Stimulated activated CD4-positive, alpha-beta T cell treated with anti-CD3 and anti-CD28 coated beads, TNF-alpha, amount 100 ng/mL, for 1 hour (primary cell): ENCODE measurements around the gene ERN1.
A peak's percentile ranks its signal among the peaks of the same experiment; 100 is the strongest.
"Not testable (repeated sequence)": the region's sequence is repeated elsewhere in the genome, so short reads cannot be mapped to it uniquely, and the experiment has no call there.

Experiments used
- DNase-seq, 3 donors: peaks; one replicate each; pipeline ENCODE4 v3.0.0-alpha.2; 2020; ENCODE audit warnings: low read depth in 3 of 3, low spot score in 1 of 3

ERN1 gene

GRCh38 chr17:64138441-64138840 lies 8.5 kb upstream of the ERN1 start:
- DNase-seq: no peak

- no peak for DNase-seq
Measured at GRCh38 chr17:64135000-64135399, 5.1 kb upstream of the ERN1 start.

GRCh38 chr17:64134216-64134970 lies 4.4 kb upstream of the ERN1 start:
- DNase-seq: no peak

GRCh38 chr17:64133546-64134215 lies 3.7 kb upstream of the ERN1 start:
- no peak for DNase-seq

- no peak for DNase-seq
Measured at GRCh38 chr17:64131606-64132270, 1.8 kb upstream of the ERN1 start.

- DNase-seq: peak in 2 of 3 donors; percentile 15 to 36
Measured at GRCh38 chr17:64130559-64131001, 636 bp upstream of the ERN1 start.

- DNase-seq: no peak
Measured at GRCh38 chr17:64129515-64129764, 504 bp downstream of the ERN1 start.

GRCh38 chr17:64128787-64129514 lies 993 bp downstream of the ERN1 start:
- DNase-seq: no peak

GRCh38 chr17:64126918-64127317 lies 3.0 kb downstream of the ERN1 start:
- no peak for DNase-seq

GRCh38 chr17:64125937-64126336 lies 4.0 kb downstream of the ERN1 start:
- no peak for DNase-seq

- DNase-seq: no peak
Measured at GRCh38 chr17:64124609-64125008, 5.3 kb downstream of the ERN1 start.

- DNase-seq: no peak
Measured at GRCh38 chr17:64123114-64123513, 6.8 kb downstream of the ERN1 start.

GRCh38 chr17:64120972-64121786 lies 8.8 kb downstream of the ERN1 start:
- DNase-seq: not testable (repeated sequence)

GRCh38 chr17:64120159-64120810 lies 9.7 kb downstream of the ERN1 start:
- DNase-seq: no peak

GRCh38 chr17:64117981-64118979 lies 11.7 kb downstream of the ERN1 start:
- DNase-seq: no peak

- no peak for DNase-seq
Measured at GRCh38 chr17:64115822-64116534, 14.0 kb downstream of the ERN1 start.

- no peak for DNase-seq
Measured at GRCh38 chr17:64115043-64115698, 14.8 kb downstream of the ERN1 start.

GRCh38 chr17:64113006-64113405 lies 16.9 kb downstream of the ERN1 start:
- DNase-seq: no peak
